NOMO-1 treated with DMSO at 0.1 percent for 48 hours (cell line): ENCODE data around the gene ERVH48-1.
"Not testable (repeated sequence)": the region's sequence is repeated elsewhere in the genome, so short reads cannot be mapped to it uniquely, and the experiment has no call there.

Experiments used
- DNase-seq: peaks from one replicate; lab custom pipeline; 2025; ENCODE audit not compliant: unreplicated experiment; lab: John Stamatoyannopoulos, UW

ERVH48-1 gene

GRCh38 chr21:42925114-42925926 lies at the start of gene ERVH48-1:
TSS of gene ERVH48-1 (minus strand) at chr21:42925630. CDS start at chr21:42919006, 6,624 bp downstream.
- DNase-seq = no peak

- peak; percentile 98 for DNase-seq
These were observed 48.8 kb upstream of the ERVH48-1 start, which contains the start of gene PKNOX1 for GRCh38 chr21:42973991-42974831. TSS of gene PKNOX1 (plus strand) at chr21:42974562. CDS start at chr21:43004382, 29,820 bp downstream.

- DNase-seq = no peak
These were observed 48.0 kb upstream of the ERVH48-1 start for GRCh38 chr21:42973309-42973990.

- DNase-seq = no peak
These were observed 46.5 kb upstream of the ERVH48-1 start for GRCh38 chr21:42971897-42972275.

- no peak for DNase-seq
These were observed 45.7 kb upstream of the ERVH48-1 start for GRCh38 chr21:42970946-42971653.

- no peak for DNase-seq
These were observed 43.8 kb upstream of the ERVH48-1 start for GRCh38 chr21:42969193-42969600.

- not testable (repeated sequence) for DNase-seq
These were observed 42.2 kb upstream of the ERVH48-1 start for GRCh38 chr21:42967616-42968015.

- DNase-seq = no peak
These were observed 39.8 kb upstream of the ERVH48-1 start for GRCh38 chr21:42965211-42965560.

- DNase-seq = no peak
These were observed 39.2 kb upstream of the ERVH48-1 start for GRCh38 chr21:42964546-42965210.

GRCh38 chr21:42964086-42964485 lies 38.7 kb upstream of the ERVH48-1 start:
- no peak for DNase-seq

- no peak for DNase-seq
These were observed 37.1 kb upstream of the ERVH48-1 start for GRCh38 chr21:42962380-42963007.

GRCh38 chr21:42959728-42960127 lies 34.3 kb upstream of the ERVH48-1 start:
- DNase-seq = no peak

- DNase-seq = not testable (repeated sequence)
These were observed 32.7 kb upstream of the ERVH48-1 start for GRCh38 chr21:42958122-42958521.

- no peak for DNase-seq
These were observed 31.6 kb upstream of the ERVH48-1 start for GRCh38 chr21:42956824-42957630.

GRCh38 chr21:42951193-42951592 lies 25.8 kb upstream of the ERVH48-1 start:
- DNase-seq = not testable (repeated sequence)

GRCh38 chr21:42949094-42949755 lies 23.8 kb upstream of the ERVH48-1 start:
- DNase-seq = not testable (repeated sequence)

GRCh38 chr21:42942244-42942643 lies 16.8 kb upstream of the ERVH48-1 start:
- DNase-seq = no peak

GRCh38 chr21:42941696-42942085 lies 16.3 kb upstream of the ERVH48-1 start:
- DNase-seq = no peak
